Psoas muscle (tissue), 8 donors: Measurements from ENCODE around the gene PHRF1. TPM values are rescaled to one million over a fixed set of nuclear protein-coding genes. Genes with fewer than 3 reads are reported as not detected.

Source experiments
- ATAC-seq, 4 donors: fragments of 200-7000 bp; cut with Tn5 transposase; one replicate each; pipeline ENCODE4 v1.9.1; 2020; ENCODE audit warnings: moderate library complexity in 3 of 4, mild to moderate bottlenecking in 2 of 4
- DNase-seq, 2 donors: peaks; one replicate each; pipeline ENCODE4 v3.0.0-alpha.2; 2020
- H3K27ac ChIP-seq: fragments of 200-600 bp; one replicate; pipeline ENCODE4 v1.8.0; 2022
- H3K27me3 ChIP-seq, 3 donors: fragments of 200-600 bp in 1 of 3; one replicate each; pipeline versions ENCODE4 v1.6.1 to v1.8.0; 2013 to 2022; ENCODE audit warnings: low read length in 2 of 3, mild to moderate bottlenecking in 2 of 3, moderate library complexity in 1 of 3; ENCODE audit not compliant: insufficient read depth in 3 of 3
- H3K36me3 ChIP-seq, 2 donors: fragments of 200-600 bp in 1 of 2; one replicate each; pipeline versions ENCODE4 v1.6.1 to v1.8.0; 2013 to 2022; ENCODE audit warnings: low read depth in 1 of 2, mild to moderate bottlenecking in 1 of 2, moderate library complexity in 1 of 2; ENCODE audit not compliant: insufficient read depth in 1 of 2
- H3K4me1 ChIP-seq: fragments of 200-600 bp; one replicate; pipeline ENCODE4 v1.8.0; 2022
- H3K4me3 ChIP-seq: fragments of 200-600 bp; one replicate; pipeline ENCODE4 v1.8.0; 2022; ENCODE audit warnings: mild to moderate bottlenecking
- H3K9me3 ChIP-seq: fragments of 200-600 bp; one replicate; pipeline ENCODE4 v1.8.0; 2022
- WGBS, 3 donors: extraction: QIAGEN DNeasy Blood & Tissue Kit; methylation state at CpG; one replicate each; pipeline versions ENCODE4 v1.1.6 to v1.1.7; 2013; 5-methylcytosine and 5-hydroxymethylcytosine counted together
- intact Hi-C, 2 donors: fragments of 100-400 bp; cut with DNase I; formaldehyde crosslinking; loops; one replicate each; pipeline versions ENCODE4 v1.11.0 to v1.14.2; 2022
- polyA plus RNA-seq, 3 donors: library from polyadenylated mRNA; stranded (reverse); fragments of 200-250 nt; gene quantifications; one replicate each; pipeline ENCODE4 v1.2.3, GENCODE V29; 2013
- total RNA-seq, 4 donors: library from RNA; stranded (reverse); fragmentation: NEBNext Ultra II Directional in 2 of 4; extraction: Animal tissue kit (Norgen Biotek cat#: 25700) in 2 of 4; gene quantifications; one replicate each; pipeline versions ENCODE4 v1.2.1 to v1.2.4, GENCODE V29; 2021 to 2023
- TF ChIP-seq, protein P1 (sequence below): fragments of 200-600 bp; IDR thresholded peaks from one replicate; pipeline ENCODE4 v1.8.0; 2022; ENCODE audit warnings: antibody characterized with exemption
- donor health status: healthy with polysubstance abuse.
- donor health status: DM: no; HTN: no; CAD: no; lungs with moderate emphysema.
- donor health status: Bipolar disorder and iron deficiency.
- donor health status: healthy.
- donor health status: DM: yes; HTN: yes; CAD: no.
- donor health status: DM: no; HTN: no; CAD: no.
- donor health status: DM: no; HTN: no; CAD: no.
- donor health status: DM: yes; HTN: yes; CAD: no.

The PHRF1 gene
- total and polyA plus RNA-seq, 7 donors = 11.7 to 31.2 (median 19.8) TPM

- Histone ChIP-seq H3K9me3 (no peaks in the 10 kb centered on the region), H3K36me3 (peaks cover 0 to 6% of the 10 kb centered on the region in 2 donors), H3K27ac (peak within 1 kb of the TSS; percentile 90), H3K4me3 (no peak within 1 kb of the TSS), H3K27me3 (peaks cover 0 to 2% (median 0%) of the 10 kb centered on the region in 3 donors), H3K4me1 (peaks cover 30% of the 10 kb centered on the region)
- 17 to 37% (median 36%) methylated on average over 22 to 72 of the region's 72 CpGs for WGBS, 3 donors
- TF ChIP-seq, protein P1, sequence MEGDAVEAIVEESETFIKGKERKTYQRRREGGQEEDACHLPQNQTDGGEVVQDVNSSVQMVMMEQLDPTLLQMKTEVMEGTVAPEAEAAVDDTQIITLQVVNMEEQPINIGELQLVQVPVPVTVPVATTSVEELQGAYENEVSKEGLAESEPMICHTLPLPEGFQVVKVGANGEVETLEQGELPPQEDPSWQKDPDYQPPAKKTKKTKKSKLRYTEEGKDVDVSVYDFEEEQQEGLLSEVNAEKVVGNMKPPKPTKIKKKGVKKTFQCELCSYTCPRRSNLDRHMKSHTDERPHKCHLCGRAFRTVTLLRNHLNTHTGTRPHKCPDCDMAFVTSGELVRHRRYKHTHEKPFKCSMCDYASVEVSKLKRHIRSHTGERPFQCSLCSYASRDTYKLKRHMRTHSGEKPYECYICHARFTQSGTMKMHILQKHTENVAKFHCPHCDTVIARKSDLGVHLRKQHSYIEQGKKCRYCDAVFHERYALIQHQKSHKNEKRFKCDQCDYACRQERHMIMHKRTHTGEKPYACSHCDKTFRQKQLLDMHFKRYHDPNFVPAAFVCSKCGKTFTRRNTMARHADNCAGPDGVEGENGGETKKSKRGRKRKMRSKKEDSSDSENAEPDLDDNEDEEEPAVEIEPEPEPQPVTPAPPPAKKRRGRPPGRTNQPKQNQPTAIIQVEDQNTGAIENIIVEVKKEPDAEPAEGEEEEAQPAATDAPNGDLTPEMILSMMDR = no peak
- intact Hi-C loops = loop anchor here in 1 of 2 donors (5.0 kb wide), 1 partner anchor 49 kb away; the partner anchor contains the start of gene PHRF1
- DNase-seq = peak in 1 of 2 donors; percentile 53
- ATAC-seq = no peak
Observed at GRCh38 chr11:626475-627307, 50.4 kb downstream of the PHRF1 start, which contains the start of gene SCT. TSS of gene SCT (minus strand) at chr11:627181. CDS start at chr11:627143, 38 bp downstream.

DNA sequence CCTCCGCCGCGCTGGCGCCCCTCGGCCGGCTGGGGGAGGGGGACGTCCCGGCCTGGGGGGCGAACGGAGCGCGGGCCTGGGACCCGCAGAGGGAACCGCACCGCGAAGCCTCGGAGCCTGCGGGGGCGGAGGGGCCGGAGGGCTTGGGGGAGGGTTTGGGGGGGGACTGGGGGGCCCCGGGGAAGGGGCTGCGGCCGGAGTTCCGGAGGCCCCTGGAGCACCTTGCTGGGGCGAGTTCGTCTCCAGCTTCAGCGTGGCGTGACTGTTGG is 51.0 kb downstream of the PHRF1 start:
- TF ChIP-seq, protein P1 = no peak
- intact Hi-C loops = loop anchor here in 1 of 2 donors (5.0 kb wide), 1 partner anchor 50 kb away; the partner anchor contains the start of gene PHRF1
- H3K27me3 ChIP-seq = peaks cover 0 to 2% (median 0%) of the 10 kb centered on the region in 3 donors
- H3K4me3 ChIP-seq = no peak overlapping the region
- H3K4me1 ChIP-seq = peaks cover 32% of the 10 kb centered on the region
- H3K36me3 ChIP-seq = peaks cover 0 to 5% of the 10 kb centered on the region in 2 donors
- 28 to 44% (median 42%) methylated on average over 11 to 28 of the region's 28 CpGs for WGBS, 3 donors
- ATAC-seq = no peak
- H3K9me3 ChIP-seq = no peaks in the 10 kb centered on the region
- DNase-seq = no peak
- no peak overlapping the region for H3K27ac ChIP-seq

DNA sequence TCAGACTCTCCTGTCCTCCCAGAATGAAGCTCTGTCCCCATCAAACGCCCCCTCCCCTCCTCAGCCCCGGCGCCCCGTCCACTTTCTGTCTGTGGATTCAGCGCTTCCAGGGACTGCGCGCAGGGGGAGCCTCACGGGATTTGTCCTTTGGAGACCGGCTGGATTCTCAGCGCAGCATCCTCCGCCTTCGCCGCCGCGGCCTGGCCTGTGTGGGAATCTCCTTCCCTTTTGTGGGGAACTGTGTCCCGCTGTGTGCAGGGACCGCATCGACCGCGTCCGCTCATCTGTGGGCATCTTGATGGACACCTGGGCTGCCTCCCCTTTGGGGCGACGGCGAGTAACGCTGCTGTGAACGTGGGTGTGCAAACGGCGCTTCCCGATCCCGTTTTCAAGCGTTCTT is 51.8 kb downstream of the PHRF1 start:
- 92 to 95% (median 93%) methylated on average over 31 of the region's 31 CpGs for WGBS, 3 donors
- TF ChIP-seq, protein P1 = no peak

GRCh38 chr11:629237-629583 is 52.9 kb downstream of the PHRF1 start:
- Histone ChIP-seq H3K27me3 (peaks cover 0 to 2% (median 0%) of the 10 kb centered on the region in 3 donors), H3K9me3 (no peaks in the 10 kb centered on the region), H3K36me3 (no peaks in the 10 kb centered on the region), H3K4me3 (no peak overlapping the region), H3K27ac (peak overlapping the region; percentile 90), H3K4me1 (peaks cover 45% of the 10 kb centered on the region)
- intact Hi-C loops = loop anchor here in 1 of 2 donors (5.0 kb wide), 1 partner anchor 52 kb away; the partner anchor contains the start of gene PHRF1
- ATAC-seq (peak; percentile 78 to 86 (median 82)), DNase-seq (peak in 1 of 2 donors; percentile 86)
- WGBS, 3 donors = 15 to 25% (median 16%) methylated on average over 10 of the region's 10 CpGs
- TF ChIP-seq, protein P1 = peak; percentile 7

More for the DNA sequence above, 51.8 kb downstream of the PHRF1 start:
- DNase-seq (peak in 1 of 2 donors; percentile 56), ATAC-seq (no peak)
- no peaks in the 10 kb centered on the region for H3K36me3 ChIP-seq
- H3K27me3 ChIP-seq = peaks cover 0 to 2% (median 0%) of the 10 kb centered on the region in 3 donors
- H3K4me3 ChIP-seq = no peak overlapping the region
- no peaks in the 10 kb centered on the region for H3K9me3 ChIP-seq
- peak overlapping the region; percentile 90 for H3K27ac ChIP-seq
- intact Hi-C loops = loop anchor here in 1 of 2 donors (5.0 kb wide), 1 partner anchor 51 kb away; the partner anchor contains the start of gene PHRF1
- peaks cover 39% of the 10 kb centered on the region for H3K4me1 ChIP-seq
